H1 (cell line): ENCODE results near the gene TSEN2. TPM values are rescaled to one million over a fixed set of nuclear protein-coding genes. Genes with fewer than 3 reads are reported as not detected.

Experiments
- CTCF ChIA-PET: fragments of 300-600 bp; sonication (Branson Sonifier 250); formaldehyde crosslinking; loops from one replicate; lab custom pipeline; 2021; ENCODE audit not compliant: partially characterized antibody; lab: Charles Lee
- POLR2A ChIA-PET: fragments of 300-600 bp; sonication (Branson Sonifier 250); formaldehyde crosslinking; loops from one replicate; lab custom pipeline; 2021; ENCODE audit warnings: inconsistent platforms; ENCODE audit not compliant: partially characterized antibody; lab: Charles Lee
- DNase-seq, 2 experiments: peaks; one replicate each; pipeline versions ENCODE4 v3.0.0 to v3.0.0-alpha.2; 2010 to 2022; ENCODE audit warnings: low spot score in 2 of 2, low read depth in 1 of 2, mixed read lengths in 1 of 2
- FAIRE-seq: peaks from 2 replicates; lab custom pipeline; 2011; peaks lifted over from hg19 to GRCh38; lab: Jason Lieb, UNC
- H2AFZ ChIP-seq: 2 replicates; pipeline ENCODE4 v1.8.1; 2012; ENCODE audit warnings: low read length, inconsistent platforms
- H2AK5ac ChIP-seq: 2 replicates; pipeline ENCODE4 v1.6.1; 2013; ENCODE audit warnings: low read depth, low read length
- H2BK120ac ChIP-seq: replicated peaks from 2 replicates; pipeline ENCODE3; 2013; ENCODE audit warnings: low read depth, low read length, inconsistent platforms
- H2BK12ac ChIP-seq: 2 replicates; pipeline ENCODE4 v1.6.1; 2013; ENCODE audit warnings: low read depth, low read length
- H2BK15ac ChIP-seq: 2 replicates; pipeline ENCODE4 v1.6.1; 2013; ENCODE audit warnings: low read length
- H2BK20ac ChIP-seq: 2 replicates; pipeline ENCODE4 v1.6.1; 2013; ENCODE audit warnings: low read length
- H2BK5ac ChIP-seq: 2 replicates; pipeline ENCODE4 v1.6.1; 2013; ENCODE audit warnings: low read depth, low read length
- H3K14ac ChIP-seq: 2 replicates; pipeline ENCODE4 v1.6.1; 2013; ENCODE audit warnings: inconsistent platforms; ENCODE audit not compliant: insufficient read length
- H3K18ac ChIP-seq: 2 replicates; pipeline ENCODE4 v1.6.1; 2013; ENCODE audit warnings: low read length; ENCODE audit errors: extremely low read depth
- H3K23ac ChIP-seq: 2 replicates; pipeline ENCODE4 v1.6.1; 2013; ENCODE audit warnings: inconsistent platforms; ENCODE audit not compliant: insufficient read length
- H3K23me2 ChIP-seq: 2 replicates; pipeline ENCODE4 v1.6.1; 2013; ENCODE audit warnings: low read depth, low read length
- H3K27ac ChIP-seq: 2 replicates; pipeline ENCODE4 v1.6.1; 2011; ENCODE audit warnings: low read depth, low read length, inconsistent platforms
- H3K27me3 ChIP-seq, 4 experiments: replicated peaks in 1 of 4; 1 replicate in 1 of 4; 2 replicates in 3 of 4; pipeline versions ENCODE4 v1.6.1 to v1.8.1; 2011 to 2013; ENCODE audit warnings: low read length in 3 of 4, mild to moderate bottlenecking in 3 of 4, inconsistent platforms in 2 of 4, mixed read lengths in 2 of 4, moderate library complexity in 1 of 4; ENCODE audit not compliant: control insufficient read depth in 3 of 4, insufficient read depth in 3 of 4; ENCODE audit errors: extremely low read depth in 1 of 4
- H3K36me3 ChIP-seq, 4 experiments: 2 replicates each; pipeline versions ENCODE4 v1.6.1 to v1.8.1; 2011 to 2013; ENCODE audit warnings: mild to moderate bottlenecking in 4 of 4, low read length in 3 of 4, moderate library complexity in 2 of 4, control low read depth in 1 of 4, inconsistent platforms in 1 of 4; ENCODE audit not compliant: insufficient read depth in 4 of 4, control insufficient read depth in 2 of 4
- H3K4ac ChIP-seq: replicated peaks from 2 replicates; pipeline ENCODE3; 2013; ENCODE audit warnings: low read length, low read depth, mixed read lengths, inconsistent platforms; ENCODE audit not compliant: insufficient read length
- H3K4me1 ChIP-seq, 4 experiments: replicated peaks in 1 of 4; 1 replicate in 1 of 4; 2 replicates in 3 of 4; pipeline versions ENCODE4 v1.6.1 to v1.8.1; 2011 to 2013; ENCODE audit warnings: low read length in 3 of 4, inconsistent platforms in 2 of 4, mixed read lengths in 1 of 4; ENCODE audit not compliant: insufficient read depth in 4 of 4, control insufficient read depth in 3 of 4
- H3K4me2 ChIP-seq, 2 experiments: 2 replicates each; pipeline versions ENCODE4 v1.6.1 to v1.8.1; 2011 to 2013; ENCODE audit warnings: low read depth in 2 of 2, low read length in 2 of 2, control low read depth in 1 of 2, inconsistent platforms in 1 of 2, mild to moderate bottlenecking in 1 of 2; ENCODE audit not compliant: insufficient read depth in 1 of 2
- H3K4me3 ChIP-seq, 4 experiments: fragments of 200-600, 300-600 bp in 1 of 4; sonication (generic), shearing (Covaris generic), sonication (Bioruptor Twin) in 1 of 4; 2 replicates each; pipeline versions ENCODE4 v1.5.1 to v1.8.1; 2011 to 2016; ENCODE audit warnings: low read length in 4 of 4, low read depth in 3 of 4, control low read depth in 2 of 4, inconsistent platforms in 2 of 4, mild to moderate bottlenecking in 2 of 4, mixed read lengths in 1 of 4, moderate library complexity in 1 of 4; ENCODE audit not compliant: insufficient read depth in 2 of 4; ENCODE audit errors: extremely low read depth in 1 of 4
- H3K56ac ChIP-seq: replicated peaks from 2 replicates; pipeline ENCODE3; 2013; ENCODE audit warnings: low read depth, mild to moderate bottlenecking, mixed read lengths, low read length, inconsistent platforms; ENCODE audit not compliant: insufficient read length
- H3K79me1 ChIP-seq: 2 replicates; pipeline ENCODE4 v1.6.1; 2013; ENCODE audit warnings: low read depth, low read length, control low read depth
- H3K79me2 ChIP-seq, 2 experiments: 2 replicates each; pipeline versions ENCODE4 v1.6.1 to v1.8.1; 2012 to 2013; ENCODE audit warnings: low read length in 2 of 2, mild to moderate bottlenecking in 2 of 2, inconsistent platforms in 1 of 2; ENCODE audit not compliant: insufficient read depth in 2 of 2, control insufficient read depth in 1 of 2
- H3K9ac ChIP-seq, 4 experiments: replicated peaks in 1 of 4; 1 replicate in 1 of 4; 2 replicates in 3 of 4; pipeline versions ENCODE4 v1.6.1 to v1.8.1; 2011 to 2013; ENCODE audit warnings: low read depth in 3 of 4, low read length in 3 of 4, control low read depth in 2 of 4, mild to moderate bottlenecking in 2 of 4, moderate library complexity in 2 of 4, inconsistent platforms in 1 of 4; ENCODE audit errors: extremely low read depth in 1 of 4
- H3K9me3 ChIP-seq, 2 experiments: 2 replicates each; pipeline versions ENCODE4 v1.6.1 to v1.8.1; 2012 to 2013; ENCODE audit warnings: mild to moderate bottlenecking in 2 of 2, moderate library complexity in 2 of 2, control low read depth in 1 of 2, inconsistent platforms in 1 of 2, low read depth in 1 of 2, low read length in 1 of 2, mixed read lengths in 1 of 2; ENCODE audit not compliant: insufficient read depth in 2 of 2
- H4K20me1 ChIP-seq, 2 experiments: replicated peaks in 1 of 2; 2 replicates each; pipeline versions ENCODE3 to v1.8.1; 2011 to 2013; ENCODE audit warnings: inconsistent platforms in 2 of 2, low read length in 2 of 2, mild to moderate bottlenecking in 1 of 2; ENCODE audit not compliant: insufficient read depth in 2 of 2, control insufficient read depth in 1 of 2
- H4K5ac ChIP-seq: 2 replicates; pipeline ENCODE4 v1.6.1; 2013; ENCODE audit warnings: low read length, low read depth, mixed read lengths, inconsistent platforms; ENCODE audit not compliant: insufficient read length
- H4K8ac ChIP-seq: 2 replicates; pipeline ENCODE4 v1.8.0; 2013; ENCODE audit warnings: mild to moderate bottlenecking, moderate library complexity, low read length, inconsistent platforms; ENCODE audit not compliant: insufficient read depth; ENCODE audit errors: extremely low read depth
- H4K91ac ChIP-seq: replicated peaks from 2 replicates; pipeline ENCODE3; 2013; ENCODE audit warnings: low read length, mixed read lengths, inconsistent platforms; ENCODE audit not compliant: insufficient read length
- ASH2L ChIP-seq: fragments of 200-600, 300-600 bp; sonication (generic); IDR thresholded peaks from one replicate; pipeline ENCODE4 v1.7.1; 2017; ENCODE audit warnings: low read length
- FOSL1 ChIP-seq: IDR thresholded peaks from 2 replicates; pipeline ENCODE4 v1.6.1; 2011; ENCODE audit warnings: mild to moderate bottlenecking, low read depth, low read length, moderate library complexity; ENCODE audit not compliant: insufficient read depth
- WGBS, 2 experiments: shearing (Covaris generic) in 1 of 2; methylation state at CpG; one replicate each; pipeline versions ENCODE4 v1.1.6 to v1.1.7; 2013 to 2015; ENCODE audit warnings: low lambda C conversion rate in 2 of 2, mixed read lengths in 2 of 2, inconsistent platforms in 1 of 2, low coverage in 1 of 2, missing lambda C conversion rate in 1 of 2; ENCODE audit not compliant: insufficient replicate concordance in 2 of 2, insufficient coverage in 1 of 2, insufficient read length in 1 of 2; ENCODE audit errors: extremely low coverage in 1 of 2, missing lambda C conversion rate in 1 of 2; 5-methylcytosine and 5-hydroxymethylcytosine counted together
- polyA plus RNA-seq, 7 experiments: library from polyadenylated mRNA; depleted of rRNA in 3 of 7; stranded (reverse) in 5 of 7; unstranded in 2 of 7; fragments of >200 nt in 5 of 7; fragments of 200-250 nt in 2 of 7; gene quantifications; 1 replicate in 5 of 7; 2 replicates in 1 of 7; 4 replicates in 1 of 7; pipeline versions ENCODE4 v1.2.1 to v1.2.3, GENCODE V29; 2011 to 2013; ENCODE audit warnings: missing spikeins in 2 of 7, mixed read lengths in 2 of 7
- total RNA-seq: library from RNA; stranded (reverse); fragmentation: NEBNext Ultra II Directional; extraction: Animal tissue kit (Norgen Biotek cat#: 25700); gene quantifications from 2 replicates; pipeline ENCODE4 v1.2.1, GENCODE V29; 2021

Gene TSEN2
- total and polyA plus RNA-seq, 2 of the 8 experiments (the other 6 are each of a cell fraction or from before 2014, with no cell fraction given), result 16.1 to 22.4 TPM

DNA sequence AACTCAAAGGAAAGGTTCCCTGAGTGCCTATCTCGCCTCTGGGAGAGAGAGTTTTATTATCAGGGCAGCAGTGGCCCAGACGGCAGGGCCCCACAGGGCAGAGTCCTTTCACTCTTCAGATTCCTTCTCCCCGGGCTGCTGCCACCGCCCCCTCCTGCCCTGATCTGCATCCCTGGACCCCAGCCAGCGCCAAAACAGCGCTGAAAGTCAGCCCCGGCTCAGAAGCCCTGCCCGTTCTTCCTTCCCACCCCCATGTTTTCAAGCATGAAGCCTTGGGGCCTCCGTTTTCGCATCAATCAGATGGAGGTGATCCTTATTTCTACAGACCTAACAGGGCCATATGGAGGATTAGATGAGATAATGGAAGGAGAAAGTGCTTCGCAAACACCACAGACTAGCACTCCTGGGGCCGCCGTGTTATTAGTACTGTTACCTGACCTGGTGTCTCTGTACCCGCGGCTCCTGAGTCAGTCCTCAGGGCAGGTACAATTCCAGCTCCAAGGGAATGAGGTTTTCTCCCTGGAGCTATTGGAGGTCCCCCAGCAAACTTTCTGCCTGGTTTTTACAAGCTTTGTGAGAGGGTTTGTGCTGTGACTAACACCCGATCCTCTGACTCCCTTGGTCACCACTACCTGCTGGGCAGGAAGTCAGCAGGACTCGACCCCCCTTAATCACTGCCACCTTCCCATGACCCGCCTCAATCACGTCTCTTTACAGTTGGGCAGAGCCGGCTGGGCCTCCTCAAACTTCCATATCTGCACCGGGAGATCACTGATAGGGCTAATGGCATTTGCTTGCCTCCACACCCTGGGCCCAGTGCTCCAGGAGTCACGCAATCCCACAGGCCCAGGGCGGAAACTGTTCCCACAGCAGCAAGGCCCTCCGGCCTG is 39.5 kb upstream of the TSEN2 start:
- Histone ChIP-seq H3K27ac (no peak overlapping the region), H2AFZ (peak overlapping the region; percentile 90), H3K4me3 (no peak overlapping the region; a peak in 1 of 8 replicates), H3K79me1 (no peaks in the 10 kb centered on the region), H2BK12ac (peak overlapping the region; percentile 20; the same call in 1 of the 2 replicates), H2BK15ac (no peak overlapping the region), H2BK5ac (peak overlapping the region; percentile 10; the same call in 1 of the 2 replicates), H3K4ac (peak overlapping the region; percentile 21), H3K9ac (no peak overlapping the region), H3K14ac (no peak overlapping the region), H2BK20ac (no peak overlapping the region)
- 58% methylated on average over 23 of the region's 24 CpGs; no CpG with 5 or more reads in 1 of the 2 experiments for WGBS, 2 experiments
- ChIA-PET CTCF (no interaction called here), POLR2A (no interaction called here)
- TF ChIP-seq FOSL1 (no peak), ASH2L (peak; percentile 37)
- TF ChIP-seq, all 59 proteins: peak for 1
- Histone ChIP-seq H4K8ac (no peak overlapping the region), H2AK5ac (no peak overlapping the region), H3K36me3 (no peaks in the 10 kb centered on the region; a peak in 1 of 8 replicates), H2BK120ac (no peak overlapping the region), H3K23ac (no peak overlapping the region), H3K4me2 (peak overlapping the region in 1 of 2 experiments; percentile 15; a peak in 3 of 4 replicates), H3K56ac (no peak overlapping the region), H4K20me1 (no peaks in the 10 kb centered on the region), H3K79me2 (no peaks in the 10 kb centered on the region), H3K9me3 (no peaks in the 10 kb centered on the region), H4K5ac (no peak overlapping the region), H3K18ac (no peak overlapping the region), H3K23me2 (no peaks in the 10 kb centered on the region), H3K27me3 (peaks cover 0 to 2% (median 0%) of the 10 kb centered on the region in 4 experiments; a peak in 1 of 7 replicates), H3K4me1 (peaks cover 0 to 16% (median 6%) of the 10 kb centered on the region in 4 experiments; a peak in 5 of 7 replicates), H4K91ac (peak overlapping the region; percentile 83)
- no peak for DNase-seq
- no peak for FAIRE-seq
